A549 (cell line): Measurements from ENCODE around the gene CASP8.

Experiments used
- CBX8 ChIP-seq: fragments of 200-600 bp; sonication (generic); IDR thresholded peaks from 2 replicates; pipeline ENCODE4 v1.6.1; 2016
- CTCF ChIP-seq: fragments of >200 bp; sonication (Bioruptor Twin); formaldehyde crosslinking; IDR thresholded peaks from 3 replicates; pipeline ENCODE4 v1.5.1; 2016
- EHMT2 ChIP-seq: fragments of 200-600 bp; sonication (generic); IDR thresholded peaks from 2 replicates; pipeline ENCODE4 v1.6.1; 2016; ENCODE audit warnings: antibody characterized with exemption, low read depth, mild to moderate bottlenecking, moderate library complexity
- EP300 ChIP-seq, 2 experiments: fragments of >200 bp; sonication (Bioruptor Twin); formaldehyde crosslinking; IDR thresholded peaks; 2 replicates in 1 of 2; 3 replicates in 1 of 2; pipeline ENCODE4 v1.6.1; 2016 to 2017
- JUN ChIP-seq, 2 experiments: fragments of >200 bp; sonication (Bioruptor Twin); formaldehyde crosslinking; IDR thresholded peaks; 2 replicates in 1 of 2; 3 replicates in 1 of 2; pipeline ENCODE4 v1.6.1; 2016 to 2017
- MAX ChIP-seq: IDR thresholded peaks from 2 replicates; pipeline ENCODE4 v1.6.1; 2012
- PBX3 ChIP-seq: IDR thresholded peaks from 2 replicates; pipeline ENCODE4 v1.6.1; 2012
- POLR2A ChIP-seq: IDR thresholded peaks from 2 replicates; pipeline ENCODE4 v1.6.1; 2012; ENCODE audit warnings: mild to moderate bottlenecking, low read length
- RARB ChIP-seq: fragments of 250-450 bp; sonication (Bioruptor Pico); IDR thresholded peaks from 2 replicates; pipeline ENCODE4 v1.8.0; 2021; ENCODE audit warnings: mild to moderate bottlenecking, moderate library complexity

- TF ChIP-seq CTCF (no peak), MAX (no peak), POLR2A (no peak), PBX3 (no peak), EP300 (IDR thresholded peaks at IDR 0.05) (no peak), JUN (IDR thresholded peaks at IDR 0.05) (no peak), RARB (no peak), EHMT2 (no peak), CBX8 (no peak)
These were observed 25.2 kb downstream of the CASP8 start for GRCh38 chr2:201285499-201285898.
